Right atrium auricular region (tissue), 2 donors: Measurements from ENCODE around the gene FLNA. TPM values are rescaled to one million over a fixed set of nuclear protein-coding genes. Genes with fewer than 3 reads are reported as not detected.
"Not testable (repeated sequence)": the region's sequence is repeated elsewhere in the genome, so short reads cannot be mapped to it uniquely, and the experiment has no call there.

Source experiments
- DNase-seq: peaks from one replicate; pipeline ENCODE4 v3.0.0-alpha.2; 2019; ENCODE audit warnings: low spot score
- H3K27ac ChIP-seq, 2 donors: fragments of 200-600 bp; sonication (generic); 1 replicate in 1 of 2; 2 replicates in 1 of 2; pipeline ENCODE4 v1.5.1; 2016 to 2019
- H3K27me3 ChIP-seq, 2 donors: fragments of 200-600 bp; sonication (generic); one replicate each; pipeline versions ENCODE4 v1.5.1 to v1.6.0; 2017 to 2019
- H3K36me3 ChIP-seq: fragments of 200-600 bp; sonication (generic); one replicate; pipeline ENCODE4 v1.5.1; 2016
- H3K4me1 ChIP-seq, 2 donors: fragments of 200-600 bp; sonication (generic); one replicate each; pipeline versions ENCODE4 v1.5.1 to v1.6.0; 2017 to 2019
- H3K4me3 ChIP-seq, 2 donors: fragments of 200-600 bp; sonication (generic); 1 replicate in 1 of 2; 2 replicates in 1 of 2; pipeline ENCODE4 v1.5.1; 2017 to 2019; ENCODE audit warnings: mild to moderate bottlenecking in 1 of 2, moderate library complexity in 1 of 2
- H3K9me3 ChIP-seq, 2 donors: fragments of 200-600 bp; sonication (generic); one replicate each; pipeline ENCODE4 v1.5.1; 2019
- total RNA-seq, 2 donors: library from RNA; depleted of rRNA; stranded (reverse); fragments of >200 nt; gene quantifications; one replicate each; pipeline ENCODE4 v1.1.0, GENCODE V29; 2016
- TF ChIP-seq, protein P1 (sequence below), 2 donors: fragments of 200-600 bp; sonication (generic); IDR thresholded peaks; one replicate each; pipeline ENCODE4 v1.5.1; 2019; ENCODE audit warnings: antibody characterized with exemption in 2 of 2

The FLNA gene
- total RNA-seq, 2 donors from 2014 or later, result 263 to 419 TPM

DNA sequence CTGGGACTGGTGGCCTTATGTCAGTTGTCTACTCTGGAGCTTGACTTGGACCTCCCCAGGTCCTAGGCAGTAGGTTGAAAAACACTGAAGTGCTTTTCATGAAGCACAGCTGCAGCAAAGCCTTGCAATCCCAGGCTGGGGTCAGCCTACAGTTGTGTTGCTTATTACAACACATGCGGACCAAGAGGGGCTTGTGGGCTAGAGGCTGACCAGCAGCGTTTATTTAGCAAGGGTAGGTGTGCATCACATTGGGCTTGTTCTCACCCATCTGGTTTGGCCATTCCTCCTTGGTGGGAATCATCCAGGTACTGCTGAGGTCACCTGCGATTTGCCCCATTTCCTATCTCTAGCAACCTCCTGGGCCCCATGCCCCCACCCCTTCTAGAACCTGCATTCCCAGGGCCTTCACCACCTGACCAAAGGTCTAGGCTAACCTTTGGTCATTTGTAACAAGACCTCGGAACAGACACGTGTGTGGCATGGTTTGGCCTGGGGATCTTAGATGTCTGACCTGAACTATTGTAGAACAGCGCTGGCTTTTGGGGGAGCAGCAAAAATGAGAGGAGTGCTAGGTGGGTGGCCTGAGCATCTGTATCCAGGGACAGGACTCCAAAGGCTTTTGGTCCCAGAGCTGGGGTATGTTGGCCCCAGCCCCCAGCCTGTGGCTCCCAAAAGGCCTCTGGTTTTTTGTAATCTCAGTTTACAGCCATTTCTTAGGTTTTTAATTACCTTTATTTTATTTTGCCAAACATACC lies 26.8 kb upstream of the FLNA start:
- H3K4me1 ChIP-seq, result peaks cover 0 to 18% of the 10 kb centered on the region in 2 donors
- TF ChIP-seq, protein P1, sequence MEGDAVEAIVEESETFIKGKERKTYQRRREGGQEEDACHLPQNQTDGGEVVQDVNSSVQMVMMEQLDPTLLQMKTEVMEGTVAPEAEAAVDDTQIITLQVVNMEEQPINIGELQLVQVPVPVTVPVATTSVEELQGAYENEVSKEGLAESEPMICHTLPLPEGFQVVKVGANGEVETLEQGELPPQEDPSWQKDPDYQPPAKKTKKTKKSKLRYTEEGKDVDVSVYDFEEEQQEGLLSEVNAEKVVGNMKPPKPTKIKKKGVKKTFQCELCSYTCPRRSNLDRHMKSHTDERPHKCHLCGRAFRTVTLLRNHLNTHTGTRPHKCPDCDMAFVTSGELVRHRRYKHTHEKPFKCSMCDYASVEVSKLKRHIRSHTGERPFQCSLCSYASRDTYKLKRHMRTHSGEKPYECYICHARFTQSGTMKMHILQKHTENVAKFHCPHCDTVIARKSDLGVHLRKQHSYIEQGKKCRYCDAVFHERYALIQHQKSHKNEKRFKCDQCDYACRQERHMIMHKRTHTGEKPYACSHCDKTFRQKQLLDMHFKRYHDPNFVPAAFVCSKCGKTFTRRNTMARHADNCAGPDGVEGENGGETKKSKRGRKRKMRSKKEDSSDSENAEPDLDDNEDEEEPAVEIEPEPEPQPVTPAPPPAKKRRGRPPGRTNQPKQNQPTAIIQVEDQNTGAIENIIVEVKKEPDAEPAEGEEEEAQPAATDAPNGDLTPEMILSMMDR (IDR thresholded peaks at IDR 0.05), result no peak
- H3K9me3 ChIP-seq, result no peaks in the 10 kb centered on the region
- H3K36me3 ChIP-seq, result peaks cover 27% of the 10 kb centered on the region
- no peak for DNase-seq
- H3K27ac ChIP-seq, result no peak overlapping the region
- no peak overlapping the region for H3K4me3 ChIP-seq
- H3K27me3 ChIP-seq, result no peaks in the 10 kb centered on the region

DNA sequence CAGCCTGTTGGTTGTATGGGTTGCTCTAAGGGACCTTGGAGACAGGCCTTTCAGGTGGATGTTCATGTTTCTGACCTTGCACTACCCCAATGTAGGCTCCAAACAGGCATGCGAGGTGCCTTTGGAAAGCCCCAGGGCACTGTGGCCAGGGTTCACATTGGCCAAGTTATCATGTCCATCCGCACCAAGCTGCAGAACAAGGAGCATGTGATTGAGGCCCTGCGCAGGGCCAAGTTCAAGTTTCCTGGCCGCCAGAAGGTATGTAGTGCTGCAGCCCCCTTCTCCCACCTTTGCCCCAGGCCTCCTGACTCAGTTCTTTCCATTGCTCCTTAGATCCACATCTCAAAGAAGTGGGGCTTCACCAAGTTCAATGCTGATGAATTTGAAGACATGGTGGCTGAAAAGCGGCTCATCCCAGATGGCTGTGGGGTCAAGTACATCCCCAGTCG lies 26.0 kb upstream of the FLNA start:
- not testable (repeated sequence) for DNase-seq, H3K27me3 ChIP-seq, H3K4me3 ChIP-seq, H3K9me3 ChIP-seq, H3K27ac ChIP-seq
- Histone ChIP-seq H3K4me1 (peaks cover 0 to 18% of the 10 kb centered on the region in 2 donors), H3K36me3 (peaks cover 27% of the 10 kb centered on the region)

- TF ChIP-seq, protein P1 (IDR thresholded peaks at IDR 0.05), result no peak
- no peak for DNase-seq
Observed at GRCh38 chrX:154399527-154400368, 25.3 kb upstream of the FLNA start.

DNA sequence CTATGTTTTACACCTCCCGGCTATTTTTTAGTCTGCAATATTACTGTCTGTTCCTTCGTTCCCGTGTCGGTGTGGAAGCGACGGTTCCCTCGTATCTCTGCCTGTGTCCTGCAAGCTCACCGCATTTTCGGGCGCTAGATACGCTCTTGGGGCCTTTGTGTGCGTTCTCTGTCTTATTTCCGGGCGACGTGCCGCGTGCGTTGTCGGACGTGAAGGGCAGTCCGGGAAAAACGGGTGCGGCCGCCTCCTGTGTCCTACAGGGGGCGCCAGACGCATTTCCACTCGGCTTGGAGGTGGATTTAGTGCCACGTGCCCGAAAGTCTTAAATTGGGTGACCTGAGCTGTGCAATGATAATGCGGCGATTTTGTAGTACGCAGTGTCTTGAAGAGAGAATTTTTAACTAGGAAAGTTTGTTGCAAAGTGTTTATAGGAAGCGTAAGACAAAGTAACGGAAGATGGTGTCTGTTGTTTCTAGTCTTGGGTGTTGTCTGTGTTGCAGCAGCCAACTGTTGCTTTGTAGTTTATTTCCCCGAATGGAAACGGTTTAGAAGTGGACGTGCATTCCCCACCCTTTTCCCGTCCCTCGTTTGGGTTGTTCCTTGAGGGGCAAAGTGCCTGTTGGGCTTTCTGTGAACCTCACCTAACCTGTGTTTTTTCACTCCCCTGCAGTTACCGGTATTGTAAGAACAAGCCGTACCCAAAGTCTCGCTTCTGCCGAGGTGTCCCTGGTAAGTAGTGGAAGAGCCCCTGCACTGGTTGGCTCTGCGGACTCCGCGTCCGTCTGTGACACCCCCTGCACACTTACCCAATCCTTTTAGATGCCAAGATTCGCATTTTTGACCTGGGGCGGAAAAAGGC lies 24.5 kb upstream of the FLNA start:
- TF ChIP-seq, protein P1 (IDR thresholded peaks at IDR 0.05), result peak; percentile 57 to 85
- H3K4me1 ChIP-seq, result peaks cover 0 to 18% of the 10 kb centered on the region in 2 donors
- H3K4me3 ChIP-seq, result peak overlapping the region; percentile 59 to 76
- DNase-seq, result peak; percentile 88
- peaks cover 27% of the 10 kb centered on the region for H3K36me3 ChIP-seq
- H3K27ac ChIP-seq, result peak overlapping the region; percentile 89 to 99
- H3K9me3 ChIP-seq, result no peaks in the 10 kb centered on the region
- no peaks in the 10 kb centered on the region for H3K27me3 ChIP-seq

More at GRCh38 chrX:154399527-154400368, 25.3 kb upstream of the FLNA start:
- H3K27ac ChIP-seq, result peak overlapping the region; percentile 89 to 99
- H3K4me1 ChIP-seq, result peaks cover 0 to 18% of the 10 kb centered on the region in 2 donors
- H3K36me3 ChIP-seq, result peaks cover 27% of the 10 kb centered on the region
- peak overlapping the region; percentile 59 to 76 for H3K4me3 ChIP-seq
- no peaks in the 10 kb centered on the region for H3K27me3 ChIP-seq
- H3K9me3 ChIP-seq, result no peaks in the 10 kb centered on the region

DNA sequence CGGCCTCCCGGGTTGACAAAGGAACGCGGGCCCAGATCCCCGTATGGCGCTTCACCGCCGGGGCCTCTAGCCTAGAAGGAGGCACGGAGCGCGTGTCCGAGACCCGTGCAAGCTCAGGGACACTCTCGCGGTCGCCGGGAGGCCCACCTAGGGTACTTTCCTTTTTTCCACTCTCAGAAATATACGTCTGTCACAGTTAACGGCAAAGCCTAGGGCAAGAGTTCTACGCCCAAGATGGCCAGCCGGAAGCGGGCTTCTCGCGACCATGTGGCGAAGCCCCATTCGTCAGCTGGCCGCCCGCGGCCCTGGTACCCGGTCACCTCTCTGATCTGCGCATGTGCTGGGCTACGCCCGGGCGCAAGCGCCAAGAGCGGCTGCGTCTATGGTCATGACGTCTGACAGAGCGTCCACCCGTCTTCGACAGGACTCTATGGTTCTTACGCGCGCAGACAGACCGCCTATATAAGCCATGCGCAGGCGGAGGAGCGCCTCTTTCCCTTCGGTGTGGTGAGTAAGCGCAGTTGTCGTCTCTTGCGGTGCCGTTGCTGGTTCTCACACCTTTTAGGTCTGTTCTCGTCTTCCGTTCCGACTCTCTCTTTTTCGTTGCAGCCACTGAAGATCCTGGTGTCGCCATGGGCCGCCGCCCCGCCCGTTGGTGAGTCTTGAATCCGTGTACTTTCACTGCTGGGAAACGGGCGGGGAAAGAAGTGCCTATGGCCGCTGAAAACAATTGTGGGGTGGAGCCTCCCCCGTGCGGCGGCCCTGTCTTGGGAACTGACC lies 23.6 kb upstream of the FLNA start, which contains the start of gene RPL10:
Gene RPL10, plus strand, starts transcription at position 490 of the 780 bp plus-strand sequence. Its CDS starts 143 bp downstream, at position 633.
- Histone ChIP-seq H3K4me3 (peak within 1 kb of the TSS; percentile 59 to 76), H3K27me3 (no peaks in the 10 kb centered on the region), H3K27ac (peak within 1 kb of the TSS; percentile 89 to 99), H3K36me3 (peaks cover 27% of the 10 kb centered on the region), H3K9me3 (no peaks in the 10 kb centered on the region), H3K4me1 (peaks cover 0 to 18% of the 10 kb centered on the region in 2 donors)
- TF ChIP-seq, protein P1 (IDR thresholded peaks at IDR 0.05), result no peak
- peak; percentile 96 for DNase-seq
